Memory B cell (primary cell): ENCODE data around the gene MAPK8.
"Not testable (repeated sequence)": the region's sequence is repeated elsewhere in the genome, so short reads cannot be mapped to it uniquely, and the experiment has no call there.

Experiments used
- ATAC-seq: fragments of 150-1000 bp; cut with Tn5 transposase; 2 replicates; pipeline ENCODE4 v1.10.0; 2021; ENCODE audit warnings: low read depth, mild to moderate bottlenecking, moderate library complexity
- DNase-seq, 2 donors: peaks; one replicate each; pipeline ENCODE4 v3.0.0; 2022; ENCODE audit warnings: low spot score in 2 of 2
- H3K27ac Mint-ChIP-seq: one replicate; pipeline ENCODE4 v1.8.0; 2022; ENCODE audit warnings: mild to moderate bottlenecking, moderate library complexity, mixed read lengths
- H3K27me3 Mint-ChIP-seq: one replicate; pipeline ENCODE4 v1.8.0; 2022; ENCODE audit warnings: mixed read lengths
- H3K36me3 Mint-ChIP-seq: one replicate; pipeline ENCODE4 v1.8.0; 2022; ENCODE audit warnings: mild to moderate bottlenecking, mixed read lengths
- H3K4me1 Mint-ChIP-seq: one replicate; pipeline ENCODE4 v1.8.0; 2022; ENCODE audit warnings: mixed read lengths
- H3K4me3 Mint-ChIP-seq: one replicate; pipeline ENCODE4 v1.8.0; 2022; ENCODE audit warnings: mild to moderate bottlenecking, moderate library complexity, mixed read lengths
- H3K9me3 Mint-ChIP-seq: one replicate; pipeline ENCODE4 v1.8.0; 2022; ENCODE audit warnings: mixed read lengths

Gene MAPK8

GRCh38 chr10:48332871-48333216 is 26.4 kb downstream of the MAPK8 start:
- H3K4me1 Mint-ChIP-seq: peaks cover 15% of the 10 kb centered on the region
- H3K4me3 Mint-ChIP-seq: no peak overlapping the region
- ATAC-seq (no peak), DNase-seq (no peak)
- H3K9me3 Mint-ChIP-seq: peaks cover 6% of the 10 kb centered on the region
- H3K36me3 Mint-ChIP-seq: peaks cover 41% of the 10 kb centered on the region
- H3K27ac Mint-ChIP-seq: no peak overlapping the region
- no peaks in the 10 kb centered on the region for H3K27me3 Mint-ChIP-seq

GRCh38 chr10:48333856-48334255 is 27.4 kb downstream of the MAPK8 start:
- Mint-ChIP-seq H3K36me3 (peaks cover 45% of the 10 kb centered on the region), H3K4me1 (peaks cover 18% of the 10 kb centered on the region), H3K27ac (no peak overlapping the region), H3K9me3 (peaks cover 12% of the 10 kb centered on the region), H3K27me3 (no peaks in the 10 kb centered on the region), H3K4me3 (no peak overlapping the region)
- DNase-seq: no peak
- no peak for ATAC-seq

- no peaks in the 10 kb centered on the region for H3K27me3 Mint-ChIP-seq
- DNase-seq (no peak), ATAC-seq (no peak)
- no peak overlapping the region for H3K4me3 Mint-ChIP-seq
- no peak overlapping the region for H3K27ac Mint-ChIP-seq
- H3K36me3 Mint-ChIP-seq: peaks cover 40% of the 10 kb centered on the region
- peaks cover 21% of the 10 kb centered on the region for H3K4me1 Mint-ChIP-seq
- peaks cover 12% of the 10 kb centered on the region for H3K9me3 Mint-ChIP-seq
Measured at GRCh38 chr10:48335788-48336187, 29.3 kb downstream of the MAPK8 start.

GRCh38 chr10:48336978-48337599 is 30.6 kb downstream of the MAPK8 start:
- ATAC-seq: no peak
- Mint-ChIP-seq H3K4me1 (peaks cover 24% of the 10 kb centered on the region), H3K27me3 (no peaks in the 10 kb centered on the region), H3K36me3 (peaks cover 38% of the 10 kb centered on the region), H3K9me3 (peaks cover 11% of the 10 kb centered on the region), H3K27ac (no peak overlapping the region), H3K4me3 (no peak overlapping the region)
- DNase-seq: no peak

- no peaks in the 10 kb centered on the region for H3K27me3 Mint-ChIP-seq
- H3K9me3 Mint-ChIP-seq: peaks cover 6% of the 10 kb centered on the region
- H3K4me3 Mint-ChIP-seq: no peak overlapping the region
- H3K4me1 Mint-ChIP-seq: peaks cover 25% of the 10 kb centered on the region
- ATAC-seq: no peak
- H3K36me3 Mint-ChIP-seq: peaks cover 30% of the 10 kb centered on the region
- DNase-seq: no peak
- no peak overlapping the region for H3K27ac Mint-ChIP-seq
Measured at GRCh38 chr10:48340734-48341133, 34.3 kb downstream of the MAPK8 start.

GRCh38 chr10:48343106-48343505 is 36.6 kb downstream of the MAPK8 start:
- no peaks in the 10 kb centered on the region for H3K27me3 Mint-ChIP-seq
- H3K9me3 Mint-ChIP-seq: peaks cover 10% of the 10 kb centered on the region
- H3K4me1 Mint-ChIP-seq: peaks cover 19% of the 10 kb centered on the region
- H3K27ac Mint-ChIP-seq: no peak overlapping the region
- no peak overlapping the region for H3K4me3 Mint-ChIP-seq
- DNase-seq: no peak
- H3K36me3 Mint-ChIP-seq: peaks cover 23% of the 10 kb centered on the region
- ATAC-seq: no peak

GRCh38 chr10:48343921-48344598 is 37.6 kb downstream of the MAPK8 start:
- Mint-ChIP-seq H3K9me3 (peaks cover 8% of the 10 kb centered on the region), H3K4me3 (no peak overlapping the region), H3K4me1 (peaks cover 14% of the 10 kb centered on the region), H3K27me3 (no peaks in the 10 kb centered on the region), H3K27ac (no peak overlapping the region), H3K36me3 (peaks cover 23% of the 10 kb centered on the region)
- ATAC-seq (no peak), DNase-seq (no peak)

GRCh38 chr10:48346248-48346647 is 39.8 kb downstream of the MAPK8 start:
- not testable (repeated sequence) for H3K27me3 Mint-ChIP-seq, H3K4me3 Mint-ChIP-seq, DNase-seq, H3K9me3 Mint-ChIP-seq, H3K27ac Mint-ChIP-seq, ATAC-seq
- Mint-ChIP-seq H3K4me1 (peaks cover 11% of the 10 kb centered on the region), H3K36me3 (peaks cover 28% of the 10 kb centered on the region)

- not testable (repeated sequence) for H3K4me3 Mint-ChIP-seq, H3K27me3 Mint-ChIP-seq, H3K27ac Mint-ChIP-seq, H3K4me1 Mint-ChIP-seq, ATAC-seq, H3K9me3 Mint-ChIP-seq, DNase-seq
- H3K36me3 Mint-ChIP-seq: peaks cover 23% of the 10 kb centered on the region
Measured at GRCh38 chr10:48347539-48347938, 41.1 kb downstream of the MAPK8 start.

GRCh38 chr10:48347943-48348342 is 41.5 kb downstream of the MAPK8 start:
- not testable (repeated sequence) for H3K9me3 Mint-ChIP-seq, H3K4me1 Mint-ChIP-seq, H3K27me3 Mint-ChIP-seq, H3K27ac Mint-ChIP-seq, ATAC-seq, DNase-seq, H3K4me3 Mint-ChIP-seq
- peaks cover 22% of the 10 kb centered on the region for H3K36me3 Mint-ChIP-seq

- peaks cover 11% of the 10 kb centered on the region for H3K36me3 Mint-ChIP-seq
- ATAC-seq (no peak), DNase-seq (no peak)
- no peak overlapping the region for H3K27ac Mint-ChIP-seq
- H3K27me3 Mint-ChIP-seq: no peaks in the 10 kb centered on the region
- H3K4me1 Mint-ChIP-seq: peaks cover 7% of the 10 kb centered on the region
- H3K4me3 Mint-ChIP-seq: no peak overlapping the region
- peaks cover 2% of the 10 kb centered on the region for H3K9me3 Mint-ChIP-seq
Measured at GRCh38 chr10:48353246-48353645, 46.8 kb downstream of the MAPK8 start.

- Mint-ChIP-seq H3K27me3 (no peaks in the 10 kb centered on the region), H3K27ac (peak overlapping the region; percentile 54), H3K36me3 (peaks cover 2% of the 10 kb centered on the region), H3K4me1 (peaks cover 16% of the 10 kb centered on the region), H3K9me3 (no peaks in the 10 kb centered on the region), H3K4me3 (no peak overlapping the region)
- no peak for DNase-seq
- ATAC-seq: no peak
Measured at GRCh38 chr10:48357631-48358030, 51.2 kb downstream of the MAPK8 start.

GRCh38 chr10:48358162-48358561 is 51.7 kb downstream of the MAPK8 start:
- H3K4me3 Mint-ChIP-seq: no peak overlapping the region
- peaks cover 2% of the 10 kb centered on the region for H3K36me3 Mint-ChIP-seq

GRCh38 chr10:48358838-48359237 is 52.4 kb downstream of the MAPK8 start:
- Mint-ChIP-seq H3K4me1 (peaks cover 16% of the 10 kb centered on the region), H3K9me3 (no peaks in the 10 kb centered on the region)
- ATAC-seq: no peak

More at GRCh38 chr10:48358162-48358561, 51.7 kb downstream of the MAPK8 start:
- no peak for DNase-seq
- no peak for ATAC-seq
- H3K4me1 Mint-ChIP-seq: peaks cover 16% of the 10 kb centered on the region
- H3K27ac Mint-ChIP-seq: peak overlapping the region; percentile 54
- H3K27me3 Mint-ChIP-seq: no peaks in the 10 kb centered on the region
- no peaks in the 10 kb centered on the region for H3K9me3 Mint-ChIP-seq

GRCh38 chr10:48361176-48361575 is 54.7 kb downstream of the MAPK8 start:
- Mint-ChIP-seq H3K27me3 (no peaks in the 10 kb centered on the region), H3K27ac (peak overlapping the region; percentile 14), H3K9me3 (no peaks in the 10 kb centered on the region), H3K4me3 (no peak overlapping the region), H3K4me1 (peaks cover 14% of the 10 kb centered on the region), H3K36me3 (no peaks in the 10 kb centered on the region)
- DNase-seq: no peak
- no peak for ATAC-seq

More at GRCh38 chr10:48358838-48359237, 52.4 kb downstream of the MAPK8 start:
- Mint-ChIP-seq H3K27me3 (no peaks in the 10 kb centered on the region), H3K4me3 (no peak overlapping the region), H3K27ac (no peak overlapping the region), H3K36me3 (no peaks in the 10 kb centered on the region)
- no peak for DNase-seq
